ENCODE measurements around the gene ABCC1. TPM values are rescaled to one million over a fixed set of nuclear protein-coding genes. Genes with fewer than 3 reads are reported as not detected.

The ABCC1 gene
- total RNA-seq, 4 donors from 2014 or later: 12.1 to 39.2 (median 18.6) TPM

GRCh38 chr16:16093628-16094332 lies 144.4 kb downstream of the ABCC1 start:
- Histone ChIP-seq H3K27me3 (no peaks in the 10 kb centered on the region), H3K36me3 (no peaks in the 10 kb centered on the region), H3K9me3 (no peaks in the 10 kb centered on the region), H3K27ac (peak overlapping the region; percentile 32 to 96), H3K4me1 (peaks cover 4 to 16% of the 10 kb centered on the region in 2 donors), H3K4me3 (no peak overlapping the region)
- TF ChIP-seq POLR2A (IDR thresholded peaks at IDR 0.05) (no peak), CTCF (IDR thresholded peaks at IDR 0.05) (no peak)
- no peak for DNase-seq
- intact Hi-C loops (cut with DNase I; ENCODE audit: low total_unique reads): no loop called here

GRCh38 chr16:16095646-16096045 lies 146.2 kb downstream of the ABCC1 start:
- Histone ChIP-seq H3K4me3 (no peak overlapping the region), H3K4me1 (peaks cover 2 to 21% of the 10 kb centered on the region in 2 donors), H3K27ac (peak overlapping the region; percentile 85 to 96), H3K27me3 (no peaks in the 10 kb centered on the region), H3K36me3 (no peaks in the 10 kb centered on the region), H3K9me3 (no peaks in the 10 kb centered on the region)
- no peak for TF ChIP-seq CTCF (IDR thresholded peaks at IDR 0.05)
- no peak for TF ChIP-seq POLR2A (IDR thresholded peaks at IDR 0.05)
- no peak for DNase-seq
- intact Hi-C loops (cut with DNase I; ENCODE audit: low total_unique reads): no loop called here

- H3K9me3 ChIP-seq: no peaks in the 10 kb centered on the region
- peak overlapping the region; percentile 85 to 96 for H3K27ac ChIP-seq
- no peaks in the 10 kb centered on the region for H3K27me3 ChIP-seq
- H3K4me3 ChIP-seq: no peak overlapping the region
- no peaks in the 10 kb centered on the region for H3K36me3 ChIP-seq
- intact Hi-C loops (cut with DNase I; ENCODE audit: low total_unique reads): no loop called here
- DNase-seq: peak; percentile 84 to 86
- peaks cover 2 to 21% of the 10 kb centered on the region in 2 donors for H3K4me1 ChIP-seq
- peak; percentile 8 to 43 (median 24) for TF ChIP-seq CTCF (IDR thresholded peaks at IDR 0.05)
- TF ChIP-seq POLR2A (IDR thresholded peaks at IDR 0.05): no peak
Measured at GRCh38 chr16:16096121-16096857, 146.9 kb downstream of the ABCC1 start.

GRCh38 chr16:16096858-16097213 lies 147.4 kb downstream of the ABCC1 start:
- intact Hi-C loops (cut with DNase I; ENCODE audit: low total_unique reads): no loop called here

More at GRCh38 chr16:16096858-16097213, 147.4 kb downstream of the ABCC1 start:
- DNase-seq: no peak
- no peaks in the 10 kb centered on the region for H3K9me3 ChIP-seq
- no peaks in the 10 kb centered on the region for H3K36me3 ChIP-seq
- TF ChIP-seq CTCF (IDR thresholded peaks at IDR 0.05) (no peak), POLR2A (IDR thresholded peaks at IDR 0.05) (no peak)
- no peak overlapping the region for H3K4me3 ChIP-seq
- peaks cover 2 to 21% of the 10 kb centered on the region in 2 donors for H3K4me1 ChIP-seq
- no peaks in the 10 kb centered on the region for H3K27me3 ChIP-seq
- peak overlapping the region; percentile 85 to 96 for H3K27ac ChIP-seq
